Measurements from ENCODE around the gene SPOCK2. TPM values are rescaled to one million over a fixed set of nuclear protein-coding genes. Genes with fewer than 3 reads are reported as not detected.

SPOCK2 gene
- total RNA-seq, 2 experiments from 2014 or later, result 976 to 998 TPM

DNA sequence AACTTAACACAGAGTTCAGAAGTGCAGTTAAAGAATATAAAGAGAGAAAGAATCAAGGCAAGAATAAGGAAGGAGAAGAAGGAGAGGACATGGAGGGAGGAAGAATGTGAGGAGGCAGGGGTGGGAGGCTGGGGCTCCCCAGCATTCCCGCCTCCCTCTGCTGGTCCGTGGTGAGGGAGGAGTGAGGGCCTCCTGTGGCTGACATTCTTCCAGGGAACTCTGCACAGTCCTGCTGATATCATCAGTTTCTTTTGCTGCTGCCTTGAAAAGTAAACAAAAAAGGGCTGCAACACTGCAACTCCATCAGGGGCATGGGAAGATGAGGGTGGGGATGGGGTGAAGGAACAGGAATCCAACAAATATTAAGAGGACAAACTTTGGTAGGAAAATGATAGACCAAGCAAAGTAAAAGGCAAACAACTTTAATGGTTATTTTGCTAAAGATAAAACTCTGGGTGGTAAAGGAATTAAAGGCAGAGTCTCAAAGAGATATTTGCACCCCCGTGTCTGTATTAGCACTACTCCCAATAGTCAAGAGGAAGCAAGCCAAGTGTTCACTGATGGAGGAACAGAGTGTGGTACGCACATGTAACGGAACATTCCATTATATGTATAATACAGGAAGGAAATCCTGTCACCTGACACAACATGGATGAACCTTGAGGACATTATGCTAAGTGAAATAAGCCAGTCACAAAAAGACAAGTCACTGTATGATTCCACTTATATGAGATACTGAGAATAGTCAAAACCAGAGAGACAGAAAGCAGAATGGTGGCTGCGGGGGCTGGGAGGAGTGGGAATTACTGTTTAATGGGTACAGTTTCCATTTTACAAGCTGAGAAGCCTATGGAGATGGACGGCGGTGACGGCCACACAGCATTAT is 8.0 kb upstream of the SPOCK2 start:
- H3K4me3 Mint-ChIP-seq, result no peak overlapping the region
- ATAC-seq (ENCODE audit: poor library complexity) (no peak), DNase-seq (no peak)
- Histone ChIP-seq H3K27me3 (ENCODE audit: control insufficient read depth in 1 of 2, insufficient read depth in 2 of 2, low read length in 2 of 2) (no peaks in the 10 kb centered on the region), H3K9me3 (ENCODE audit: control insufficient read depth in 1 of 2, insufficient read depth in 1 of 2, low read length in 2 of 2) (no peaks in the 10 kb centered on the region), H3K36me3 (ENCODE audit: insufficient read depth, low read length) (peaks cover 8% of the 10 kb centered on the region), H3K27ac (ENCODE audit: low read depth in 1 of 2, low read length in 2 of 2) (no peak overlapping the region), H3K4me3 (ENCODE audit: low read length) (no peak overlapping the region), H3K4me1 (ENCODE audit: insufficient read depth, low read length) (peaks cover 6% of the 10 kb centered on the region)
- peaks cover 30% of the 10 kb centered on the region for H3K36me3 Mint-ChIP-seq (ENCODE audit: low read depth)
- ChIA-PET CTCF (no interaction called here), POLR2A (interaction anchor here (1.0 kb wide), 1 partner anchor 12 kb away, joined by 3 read pairs; no protein-coding TSS in a partner anchor)
- H3K27me3 Mint-ChIP-seq, result no peaks in the 10 kb centered on the region
- TF ChIP-seq CTCF (IDR thresholded peaks at IDR 0.05), result no peak
- H3K9me3 Mint-ChIP-seq, result no peaks in the 10 kb centered on the region
- peaks cover 46% of the 10 kb centered on the region for H3K4me1 Mint-ChIP-seq (ENCODE audit: low read depth)
- no peak overlapping the region for H3K27ac Mint-ChIP-seq
- intact Hi-C loops (cut with DNase I, micrococcal nuclease), result no loop called here

DNA sequence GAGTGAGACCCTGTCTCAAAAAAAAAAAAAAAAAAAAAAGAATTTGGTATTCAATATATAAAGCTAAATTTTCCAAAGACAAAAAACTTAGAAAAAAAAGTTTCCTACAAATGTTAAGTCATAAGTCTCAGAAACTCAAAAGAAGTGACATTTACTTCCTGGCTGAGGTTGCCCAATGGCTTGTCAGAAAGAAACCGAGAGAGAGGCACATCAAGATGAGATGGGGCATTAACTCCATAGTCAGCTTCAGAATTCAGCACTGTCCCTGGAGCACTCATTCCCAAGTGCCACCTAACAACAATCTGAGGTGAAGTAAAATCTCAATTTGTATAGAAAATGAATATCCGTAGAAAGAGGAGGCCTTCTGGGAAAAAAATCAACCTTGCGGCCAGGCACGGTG is 6.8 kb upstream of the SPOCK2 start:
- intact Hi-C loops (cut with DNase I, micrococcal nuclease), result no loop called here
- DNase-seq, result no peak
- Mint-ChIP-seq H3K4me3 (no peak overlapping the region), H3K36me3 (ENCODE audit: low read depth) (peaks cover 27% of the 10 kb centered on the region), H3K27ac (no peak overlapping the region), H3K4me1 (ENCODE audit: low read depth) (peaks cover 40% of the 10 kb centered on the region), H3K27me3 (no peaks in the 10 kb centered on the region), H3K9me3 (no peaks in the 10 kb centered on the region)
- Histone ChIP-seq H3K36me3 (ENCODE audit: insufficient read depth, low read length) (peaks cover 6% of the 10 kb centered on the region), H3K27me3 (ENCODE audit: control insufficient read depth in 1 of 2, insufficient read depth in 2 of 2, low read length in 2 of 2) (no peaks in the 10 kb centered on the region), H3K4me3 (ENCODE audit: low read length) (no peak overlapping the region), H3K4me1 (ENCODE audit: insufficient read depth, low read length) (peaks cover 9% of the 10 kb centered on the region), H3K9me3 (ENCODE audit: control insufficient read depth in 1 of 2, insufficient read depth in 1 of 2, low read length in 2 of 2) (no peaks in the 10 kb centered on the region), H3K27ac (ENCODE audit: low read depth in 1 of 2, low read length in 2 of 2) (no peak overlapping the region)
- no peak for TF ChIP-seq CTCF (IDR thresholded peaks at IDR 0.05)
- POLR2A ChIA-PET, result interaction anchor here (0.6 kb wide), 1 partner anchor 13 kb away, joined by 3 read pairs; no protein-coding TSS in a partner anchor
- CTCF ChIA-PET, result no interaction called here
- ATAC-seq (ENCODE audit: poor library complexity), result no peak

DNA sequence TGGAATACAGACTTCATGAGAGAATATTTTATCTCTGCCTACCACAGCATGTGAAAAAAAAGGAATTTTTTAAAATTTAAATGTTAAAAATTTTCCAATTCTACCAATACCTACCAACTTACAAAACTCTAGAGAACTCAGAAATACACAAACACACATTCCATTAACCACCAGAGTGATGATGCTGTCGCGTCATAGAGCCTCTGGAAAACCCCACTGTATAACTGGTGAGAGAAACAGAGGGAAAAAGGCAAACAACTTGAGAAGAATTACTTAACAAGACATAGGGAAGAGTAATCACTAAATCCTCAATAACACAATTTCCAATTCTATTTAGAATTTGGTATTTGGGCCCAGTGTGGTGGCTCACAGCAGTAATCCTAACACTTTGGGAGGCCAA is 6.2 kb upstream of the SPOCK2 start:
- Histone ChIP-seq H3K36me3 (ENCODE audit: insufficient read depth, low read length) (peaks cover 6% of the 10 kb centered on the region), H3K4me1 (ENCODE audit: insufficient read depth, low read length) (peaks cover 15% of the 10 kb centered on the region), H3K27ac (ENCODE audit: low read depth in 1 of 2, low read length in 2 of 2) (no peak overlapping the region), H3K4me3 (ENCODE audit: low read length) (no peak overlapping the region), H3K9me3 (ENCODE audit: control insufficient read depth in 1 of 2, insufficient read depth in 1 of 2, low read length in 2 of 2) (no peaks in the 10 kb centered on the region), H3K27me3 (ENCODE audit: control insufficient read depth in 1 of 2, insufficient read depth in 2 of 2, low read length in 2 of 2) (no peaks in the 10 kb centered on the region)
- peaks cover 27% of the 10 kb centered on the region for H3K36me3 Mint-ChIP-seq (ENCODE audit: low read depth)
- no peaks in the 10 kb centered on the region for H3K9me3 Mint-ChIP-seq
- no peak overlapping the region for H3K27ac Mint-ChIP-seq
- H3K27me3 Mint-ChIP-seq, result no peaks in the 10 kb centered on the region
- POLR2A ChIA-PET, result no interaction called here
- H3K4me1 Mint-ChIP-seq (ENCODE audit: low read depth), result peaks cover 47% of the 10 kb centered on the region
- TF ChIP-seq CTCF (IDR thresholded peaks at IDR 0.05), result no peak
- CTCF ChIA-PET, result interaction anchor here (1.4 kb wide), 1 partner anchor 21 kb away, joined by 3 read pairs; no protein-coding TSS in a partner anchor
- no peak overlapping the region for H3K4me3 Mint-ChIP-seq
- intact Hi-C loops (cut with DNase I, micrococcal nuclease), result no loop called here
- ATAC-seq (ENCODE audit: poor library complexity), result no peak
- DNase-seq, result no peak

Measured in CD4-positive, alpha-beta T cell (primary cell).